DND-41 (cell line): Measurements from ENCODE around the gene ATP11B.

ENCODE experiments used
- ATAC-seq: fragments of 200-7000 bp; cut with Tn5 transposase; 3 replicates; pipeline ENCODE4 v1.9.1; 2021; ENCODE audit warnings: low read depth; ENCODE audit not compliant: insufficient read depth
- DNase-seq: peaks from one replicate; pipeline ENCODE4 v3.0.0-alpha.2; 2020
- H2AFZ ChIP-seq: 2 replicates; pipeline ENCODE4 v1.6.0; 2012; ENCODE audit warnings: low read depth, low read length
- H3K27ac ChIP-seq: 2 replicates; pipeline ENCODE4 v1.5.1; 2012; ENCODE audit warnings: low read length, inconsistent platforms
- H3K27me3 ChIP-seq: fragments of 200-600 bp; sonication (generic); 2 replicates; pipeline ENCODE4 v1.6.0; 2012; ENCODE audit warnings: low read length, mild to moderate bottlenecking, inconsistent platforms; ENCODE audit not compliant: insufficient read depth, poor library complexity
- H3K36me3 ChIP-seq: 2 replicates; pipeline ENCODE4 v1.5.1; 2012; ENCODE audit warnings: low read length, inconsistent platforms; ENCODE audit not compliant: insufficient read depth
- H3K4me1 ChIP-seq: 2 replicates; pipeline ENCODE4 v1.5.1; 2012; ENCODE audit warnings: mild to moderate bottlenecking, low read length; ENCODE audit not compliant: insufficient read depth
- H3K4me2 ChIP-seq: 2 replicates; pipeline ENCODE4 v1.6.0; 2012; ENCODE audit warnings: mild to moderate bottlenecking, moderate library complexity, low read length, inconsistent platforms; ENCODE audit not compliant: insufficient read depth
- H3K4me3 ChIP-seq, 2 experiments: fragments of 200-600 bp in 1 of 2; shearing (Covaris generic) in 1 of 2; 2 replicates each; pipeline ENCODE4 v1.5.1; 2012 to 2016; ENCODE audit warnings: inconsistent platforms in 2 of 2, low read length in 2 of 2, mild to moderate bottlenecking in 2 of 2, low read depth in 1 of 2, moderate library complexity in 1 of 2
- H3K79me2 ChIP-seq: 2 replicates; pipeline ENCODE4 v1.6.0; 2012; ENCODE audit warnings: low read length, inconsistent platforms; ENCODE audit not compliant: insufficient read depth
- H3K9ac ChIP-seq: 2 replicates; pipeline ENCODE4 v1.6.0; 2012; ENCODE audit warnings: low read depth, mild to moderate bottlenecking, inconsistent platforms, low read length, moderate library complexity
- H3K9me3 ChIP-seq: 2 replicates; pipeline ENCODE4 v1.5.1; 2012; ENCODE audit warnings: low read length, moderate library complexity, mild to moderate bottlenecking, inconsistent platforms; ENCODE audit not compliant: insufficient read depth, severe bottlenecking
- H4K20me1 ChIP-seq: 2 replicates; pipeline ENCODE4 v1.6.0; 2012; ENCODE audit warnings: low read length; ENCODE audit not compliant: insufficient read depth
- CTCF ChIP-seq: IDR thresholded peaks from 2 replicates; pipeline ENCODE4 v1.5.1; 2012; ENCODE audit warnings: borderline replicate concordance, low read length, moderate library complexity, mild to moderate bottlenecking; ENCODE audit not compliant: poor library complexity, severe bottlenecking; ENCODE audit errors: extremely low read depth
- EZH2 ChIP-seq: IDR thresholded peaks from 3 replicates; pipeline ENCODE4 v1.6.1; 2012; ENCODE audit warnings: borderline replicate concordance, low read depth, mild to moderate bottlenecking, moderate library complexity, low read length, inconsistent platforms; ENCODE audit not compliant: severe bottlenecking

The ATP11B gene

GRCh38 chr3:182948305-182948704 is 155.0 kb downstream of the ATP11B start:
- no peak overlapping the region for H3K4me2 ChIP-seq
- H3K36me3 ChIP-seq = peaks cover 53% of the 10 kb centered on the region
- DNase-seq (no peak), ATAC-seq (0 out of 3 replicates have a peak, but pooled peaks have one; percentile 24)
- no peaks in the 10 kb centered on the region for H3K4me1 ChIP-seq
- H3K27me3 ChIP-seq = no peaks in the 10 kb centered on the region
- no peak overlapping the region for H3K9ac ChIP-seq
- H3K79me2 ChIP-seq = no peaks in the 10 kb centered on the region
- no peaks in the 10 kb centered on the region for H3K9me3 ChIP-seq
- H3K27ac ChIP-seq = no peak overlapping the region
- H4K20me1 ChIP-seq = 0 out of 2 replicates have a peak, but pooled peaks cover 6% of the 10 kb centered on the region
- no peak overlapping the region for H3K4me3 ChIP-seq
- TF ChIP-seq CTCF (no peak), EZH2 (no peak)
- no peak overlapping the region for H2AFZ ChIP-seq

- Histone ChIP-seq H3K4me3 (no peak overlapping the region), H3K9me3 (no peaks in the 10 kb centered on the region), H3K27me3 (no peaks in the 10 kb centered on the region), H3K4me1 (no peaks in the 10 kb centered on the region), H3K4me2 (no peak overlapping the region), H4K20me1 (0 out of 2 replicates have a peak, but pooled peaks cover 6% of the 10 kb centered on the region), H3K27ac (no peak overlapping the region), H3K79me2 (no peaks in the 10 kb centered on the region), H3K36me3 (peaks cover 59% of the 10 kb centered on the region), H2AFZ (no peak overlapping the region), H3K9ac (no peak overlapping the region)
- ATAC-seq (no peak), DNase-seq (no peak)
- TF ChIP-seq CTCF = no peak
- TF ChIP-seq EZH2 = no peak
These were observed 156.4 kb downstream of the ATP11B start for GRCh38 chr3:182949688-182950087.

GRCh38 chr3:182954553-182955235 is 161.4 kb downstream of the ATP11B start:
- Histone ChIP-seq H3K9me3 (no peaks in the 10 kb centered on the region), H4K20me1 (peaks cover 5% of the 10 kb centered on the region; the same call in 1 of the 2 replicates), H3K4me3 (no peak overlapping the region), H3K4me1 (no peaks in the 10 kb centered on the region), H3K79me2 (peaks cover 7% of the 10 kb centered on the region; the same call in 1 of the 2 replicates), H3K9ac (no peak overlapping the region), H2AFZ (no peak overlapping the region), H3K27ac (no peak overlapping the region), H3K27me3 (no peaks in the 10 kb centered on the region), H3K36me3 (peaks cover 46% of the 10 kb centered on the region), H3K4me2 (no peak overlapping the region)
- TF ChIP-seq EZH2 (no peak), CTCF (no peak)
- ATAC-seq (no peak), DNase-seq (no peak)
